ENCODE results near the gene RHBDD2.
A peak's percentile ranks its signal among the peaks of the same experiment; 100 is the strongest.

RHBDD2 gene

DNA sequence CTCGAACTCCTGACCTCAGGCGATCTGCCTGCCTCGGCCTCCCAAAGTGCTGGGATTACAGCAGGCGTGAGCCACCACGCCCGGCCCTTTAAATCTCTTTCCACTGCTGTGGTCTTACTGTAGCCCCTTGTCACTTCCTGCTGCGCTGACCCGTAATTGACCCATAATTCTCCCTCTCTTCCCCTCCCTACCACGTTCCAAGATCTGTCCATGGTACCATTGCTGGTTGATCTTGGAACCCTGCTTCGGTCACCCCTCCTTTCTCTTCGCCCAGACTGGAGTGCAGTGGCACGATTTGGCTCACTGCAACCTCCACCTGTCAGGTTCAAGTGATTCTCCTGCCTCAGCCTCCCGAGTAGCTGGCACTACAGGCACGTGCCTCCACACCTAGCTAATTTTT is 42.6 kb downstream of the RHBDD2 start:
- no peak for DNase-seq

DNA sequence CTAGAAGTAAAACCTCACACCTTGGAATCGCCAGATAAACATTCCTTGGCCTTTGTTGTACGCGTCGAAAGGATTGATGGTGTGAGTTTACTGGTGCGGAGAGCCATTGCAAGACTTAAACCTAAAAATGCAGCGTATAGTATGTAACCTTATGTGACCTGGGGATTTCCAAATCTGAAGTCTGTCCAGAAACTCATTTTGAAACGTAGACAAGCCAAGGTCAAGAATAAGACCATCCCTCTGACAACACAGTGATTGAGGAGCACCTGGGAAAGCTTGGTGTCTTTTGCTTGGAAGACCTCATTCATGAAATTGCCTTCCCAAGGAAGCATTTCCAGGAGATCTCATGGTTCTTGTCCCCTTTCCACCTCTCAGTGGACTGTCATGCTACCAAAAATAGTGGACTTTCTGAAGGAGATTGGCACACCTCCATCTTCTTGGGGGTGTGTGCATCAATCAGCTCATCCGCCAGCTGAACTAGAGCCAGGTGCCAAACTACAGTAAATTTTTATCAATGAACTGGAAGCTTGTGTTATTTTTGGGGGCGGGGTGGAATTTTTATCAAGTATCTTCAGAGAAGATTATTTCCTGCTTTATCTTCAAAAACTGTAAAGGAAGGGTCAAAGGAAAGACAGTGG is 44.3 kb downstream of the RHBDD2 start:
- no peak for DNase-seq

DNA sequence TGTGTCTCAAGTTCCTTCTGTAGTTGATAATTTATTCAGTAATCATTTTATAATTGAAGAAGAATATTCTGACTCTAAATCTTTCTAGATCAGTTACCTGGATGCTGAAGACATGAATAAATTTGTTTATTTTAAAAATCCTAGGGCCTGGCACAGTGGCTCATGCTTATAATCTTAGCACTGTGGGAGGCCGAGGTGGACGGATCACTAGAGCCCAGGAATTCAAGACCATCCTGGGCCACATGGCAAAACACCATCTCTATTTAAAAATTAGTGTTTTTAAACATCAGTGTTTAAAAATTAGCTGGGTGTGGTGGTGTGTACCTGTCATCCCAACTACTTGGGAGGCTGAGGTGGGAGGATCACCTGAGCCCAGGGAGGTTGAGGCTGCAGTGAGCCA is 45.4 kb downstream of the RHBDD2 start:
- DNase-seq, result no peak

DNA sequence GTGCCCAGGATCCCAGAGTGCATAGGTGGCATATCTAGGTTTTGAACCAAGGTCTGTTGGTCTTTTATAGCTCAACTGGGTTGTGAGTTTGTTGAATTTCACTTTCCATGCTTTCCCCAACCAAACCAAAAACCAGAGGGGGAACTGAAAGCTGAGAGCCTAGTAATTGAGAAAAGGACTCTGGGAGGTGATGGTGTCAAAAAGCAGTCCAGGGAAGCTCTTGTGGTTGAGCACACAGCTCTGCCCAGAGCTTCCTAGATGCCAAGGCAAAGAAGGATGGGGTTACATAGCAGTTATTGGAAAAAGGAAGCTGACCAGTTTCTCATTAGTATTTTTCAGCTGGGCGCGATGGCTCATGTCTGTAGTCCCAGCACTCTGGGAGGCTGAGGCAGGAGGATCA is 46.1 kb downstream of the RHBDD2 start:
- DNase-seq, result no peak

DNA sequence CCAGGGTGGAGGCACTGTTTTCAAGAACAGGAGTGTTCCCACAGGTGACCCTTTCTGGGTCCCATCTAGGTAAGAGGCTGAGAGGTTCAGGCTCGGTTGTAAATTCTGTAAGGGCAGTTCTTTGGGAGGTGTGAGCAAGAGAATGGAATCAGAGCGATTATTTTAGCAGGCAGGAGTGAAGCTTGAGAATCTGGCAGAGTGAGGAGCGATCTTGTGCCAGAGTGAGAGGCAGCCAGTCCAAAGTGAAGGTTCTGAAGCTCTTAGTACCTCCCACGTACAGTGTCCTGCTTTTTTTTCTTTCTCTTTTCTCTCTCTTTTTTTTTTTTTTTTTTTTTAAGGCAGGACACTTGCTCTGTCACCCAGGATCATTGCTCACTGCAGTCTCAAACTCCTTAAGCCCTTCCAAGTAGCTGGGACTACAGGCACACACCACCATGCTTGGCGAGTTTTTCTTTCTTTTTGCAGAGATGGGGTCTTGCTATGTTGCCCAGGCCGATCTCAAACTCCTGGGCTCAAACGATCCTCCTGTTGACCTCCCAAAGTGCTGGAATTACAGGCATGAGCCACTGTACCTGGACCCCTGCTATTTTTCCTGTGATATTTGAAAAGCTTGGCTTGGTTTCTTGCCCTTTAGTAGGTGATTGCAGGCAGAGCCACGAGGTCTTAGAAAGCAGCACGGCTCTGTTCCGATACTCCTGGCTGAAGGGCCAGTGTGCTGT is 47.0 kb downstream of the RHBDD2 start:
- no peak for DNase-seq

DNA sequence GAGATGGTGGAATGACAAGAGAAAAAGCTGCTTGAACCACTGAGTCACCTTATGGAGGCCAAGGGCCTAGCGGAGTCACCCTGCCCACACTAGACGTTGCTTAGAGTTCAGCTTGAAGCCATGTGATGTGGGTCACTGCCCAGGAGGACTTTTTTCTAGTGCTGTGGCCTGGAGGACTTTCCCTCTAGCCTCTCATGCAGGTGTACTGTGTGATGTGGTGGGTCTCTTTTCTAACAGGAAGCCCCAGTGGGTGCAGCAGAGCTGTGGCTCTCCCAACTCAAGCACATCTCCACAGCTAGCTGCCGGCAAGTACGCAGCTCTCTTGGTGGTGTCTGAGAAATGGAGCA is 49.7 kb downstream of the RHBDD2 start:
- no peak for DNase-seq

DNA sequence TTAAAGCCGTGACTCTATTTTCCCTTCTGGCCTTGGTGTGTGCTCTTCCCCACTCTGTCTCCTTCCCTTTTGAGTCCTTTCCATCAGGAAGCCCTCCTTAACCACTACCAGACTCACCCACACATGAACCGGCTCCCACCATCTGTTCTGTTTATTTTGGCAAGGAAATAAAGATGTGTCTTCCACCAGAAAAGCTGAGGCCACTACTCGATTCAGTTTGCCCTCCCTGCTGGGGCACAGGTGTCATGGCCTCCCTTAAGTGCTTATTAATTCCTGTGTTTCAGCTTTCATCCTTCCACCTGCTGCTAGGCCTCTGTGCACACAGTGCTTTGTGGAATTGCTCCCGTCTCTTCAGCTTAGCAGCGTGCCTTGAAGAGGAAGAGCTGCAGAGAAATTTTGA is 52.8 kb downstream of the RHBDD2 start:
- DNase-seq, result peak; percentile 77

DNA sequence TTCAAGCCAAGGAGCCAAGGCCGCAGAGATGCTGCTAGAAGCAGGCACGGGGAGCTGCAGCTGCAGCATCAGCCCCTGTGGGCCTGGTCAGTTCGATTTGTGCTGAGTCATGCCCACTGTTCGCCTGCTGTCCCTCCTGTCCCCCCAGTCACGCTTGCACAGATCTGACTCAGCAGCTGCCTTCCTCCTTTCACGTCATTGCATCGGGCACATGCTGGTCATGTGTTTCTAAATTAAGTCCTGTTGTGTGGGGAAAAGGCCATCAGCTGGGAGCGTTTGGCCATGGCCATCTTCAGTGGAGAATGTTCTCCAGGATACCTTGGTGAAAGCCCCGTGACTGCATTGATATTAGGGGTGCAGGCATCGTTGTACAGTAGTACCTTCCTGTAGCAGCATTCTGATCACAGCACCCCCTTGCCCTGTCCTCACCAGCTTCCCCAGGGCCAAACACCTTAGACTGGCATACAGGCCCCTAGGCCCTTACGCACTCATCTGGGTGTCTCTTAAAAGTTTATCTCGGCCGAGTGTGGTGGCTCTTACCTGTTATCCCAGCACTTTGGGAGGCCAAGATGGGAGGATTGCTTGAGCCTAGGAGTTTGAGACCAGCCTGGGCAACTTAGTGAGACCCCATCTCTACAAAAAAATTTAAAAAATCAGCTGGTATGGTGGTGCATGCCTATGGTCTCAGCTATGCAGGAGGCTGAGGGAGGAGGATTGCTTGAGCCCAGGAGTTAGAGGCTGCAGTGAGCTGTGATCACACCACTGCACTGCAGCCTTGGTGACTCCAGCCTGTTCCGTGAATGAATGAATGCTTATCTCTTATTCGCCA is 59.3 kb downstream of the RHBDD2 start:
- DNase-seq, result no peak

Measured in NCI-H2029 (cell line).